ENCODE results near the gene MPP4.

DNA sequence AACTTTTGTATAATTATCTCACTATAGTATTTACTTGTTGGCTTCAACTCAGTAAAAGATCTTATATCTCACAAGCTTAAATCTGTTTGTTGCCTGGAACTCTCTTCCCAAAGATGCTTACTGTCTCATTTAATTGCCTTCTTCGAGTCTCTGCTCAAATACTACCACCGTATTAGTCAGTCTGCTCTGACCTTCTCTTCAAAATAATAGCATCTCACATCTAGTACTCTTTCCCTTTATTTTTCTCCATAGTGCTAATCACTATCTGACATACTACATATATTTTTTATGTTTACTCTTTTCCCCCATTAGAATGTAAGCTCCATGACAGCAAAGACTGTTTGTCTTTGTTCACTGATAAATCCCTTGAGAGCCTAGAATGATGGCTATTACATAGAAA is 10.6 kb upstream of the MPP4 start:
- TF ChIP-seq, protein P1, sequence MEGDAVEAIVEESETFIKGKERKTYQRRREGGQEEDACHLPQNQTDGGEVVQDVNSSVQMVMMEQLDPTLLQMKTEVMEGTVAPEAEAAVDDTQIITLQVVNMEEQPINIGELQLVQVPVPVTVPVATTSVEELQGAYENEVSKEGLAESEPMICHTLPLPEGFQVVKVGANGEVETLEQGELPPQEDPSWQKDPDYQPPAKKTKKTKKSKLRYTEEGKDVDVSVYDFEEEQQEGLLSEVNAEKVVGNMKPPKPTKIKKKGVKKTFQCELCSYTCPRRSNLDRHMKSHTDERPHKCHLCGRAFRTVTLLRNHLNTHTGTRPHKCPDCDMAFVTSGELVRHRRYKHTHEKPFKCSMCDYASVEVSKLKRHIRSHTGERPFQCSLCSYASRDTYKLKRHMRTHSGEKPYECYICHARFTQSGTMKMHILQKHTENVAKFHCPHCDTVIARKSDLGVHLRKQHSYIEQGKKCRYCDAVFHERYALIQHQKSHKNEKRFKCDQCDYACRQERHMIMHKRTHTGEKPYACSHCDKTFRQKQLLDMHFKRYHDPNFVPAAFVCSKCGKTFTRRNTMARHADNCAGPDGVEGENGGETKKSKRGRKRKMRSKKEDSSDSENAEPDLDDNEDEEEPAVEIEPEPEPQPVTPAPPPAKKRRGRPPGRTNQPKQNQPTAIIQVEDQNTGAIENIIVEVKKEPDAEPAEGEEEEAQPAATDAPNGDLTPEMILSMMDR (IDR thresholded peaks at IDR 0.05 in 4 of 5, conservative IDR thresholded peaks at IDR 0.05 in 1 of 5): no peak
- TF ChIP-seq POLR2A (IDR thresholded peaks at IDR 0.05): no peak

Data from gastrocnemius medialis (tissue), 4 donors.